H1 (cell line): ENCODE data around the gene ZNF414.

Experiments
- CHD2 ChIP-seq: IDR thresholded peaks from 2 replicates; pipeline ENCODE4 v1.6.1; 2012; ENCODE audit warnings: low read length, improper control_type of control experiment
- CTCF ChIP-seq, 3 experiments: IDR thresholded peaks; 1 replicate in 2 of 3; 2 replicates in 1 of 3; pipeline versions ENCODE4 v1.5.1 to v1.6.1; 2011; ENCODE audit warnings: low read length in 3 of 3, mild to moderate bottlenecking in 3 of 3, inconsistent platforms in 2 of 3, low read depth in 1 of 3, moderate library complexity in 1 of 3; ENCODE audit not compliant: insufficient read depth in 1 of 3; ENCODE audit errors: control extremely low read depth in 1 of 3
- EP300 ChIP-seq, 2 experiments: IDR thresholded peaks; 1 replicate in 1 of 2; 2 replicates in 1 of 2; pipeline ENCODE4 v1.6.1; 2011 to 2012; ENCODE audit warnings: low read depth in 2 of 2, low read length in 2 of 2, mild to moderate bottlenecking in 2 of 2, borderline replicate concordance in 1 of 2, inconsistent platforms in 1 of 2, moderate library complexity in 1 of 2
- HDAC6 ChIP-seq: IDR thresholded peaks from one replicate; pipeline ENCODE4 v1.7.1; 2012; ENCODE audit warnings: low read depth, mild to moderate bottlenecking, inconsistent platforms, low read length, moderate library complexity
- JUND ChIP-seq: IDR thresholded peaks from 2 replicates; pipeline ENCODE4 v1.6.1; 2011; ENCODE audit warnings: mild to moderate bottlenecking, improper control_type of control experiment, low read length
- MAFK ChIP-seq: IDR thresholded peaks from 2 replicates; pipeline ENCODE4 v1.6.1; 2012; ENCODE audit warnings: low read depth, mild to moderate bottlenecking, improper control_type of control experiment, low read length
- NRF1 ChIP-seq: IDR thresholded peaks from 2 replicates; pipeline ENCODE4 v1.6.1; 2011; ENCODE audit warnings: mild to moderate bottlenecking, low read depth, low read length, improper control_type of control experiment
- POLR2A ChIP-seq, 2 experiments: IDR thresholded peaks; 1 replicate in 1 of 2; 2 replicates in 1 of 2; pipeline ENCODE4 v1.6.1; 2011; ENCODE audit warnings: low read depth in 2 of 2, low read length in 2 of 2, mild to moderate bottlenecking in 2 of 2; ENCODE audit errors: control extremely low read depth in 1 of 2
- SAP30 ChIP-seq: fragments of 300-600 bp; sonication (generic); IDR thresholded peaks from 2 replicates; pipeline ENCODE4 v1.7.1; 2012; ENCODE audit warnings: low read length, moderate library complexity, mild to moderate bottlenecking, inconsistent platforms; ENCODE audit not compliant: insufficient read depth, insufficient replicate concordance
- SIN3A ChIP-seq, 2 experiments: IDR thresholded peaks in 1 of 2; conservative IDR thresholded peaks in 1 of 2; 2 replicates each; pipeline ENCODE4 v1.6.1; 2011 to 2012; ENCODE audit warnings: low read length in 2 of 2, improper control_type of control experiment in 1 of 2, low read depth in 1 of 2, mild to moderate bottlenecking in 1 of 2

DNA sequence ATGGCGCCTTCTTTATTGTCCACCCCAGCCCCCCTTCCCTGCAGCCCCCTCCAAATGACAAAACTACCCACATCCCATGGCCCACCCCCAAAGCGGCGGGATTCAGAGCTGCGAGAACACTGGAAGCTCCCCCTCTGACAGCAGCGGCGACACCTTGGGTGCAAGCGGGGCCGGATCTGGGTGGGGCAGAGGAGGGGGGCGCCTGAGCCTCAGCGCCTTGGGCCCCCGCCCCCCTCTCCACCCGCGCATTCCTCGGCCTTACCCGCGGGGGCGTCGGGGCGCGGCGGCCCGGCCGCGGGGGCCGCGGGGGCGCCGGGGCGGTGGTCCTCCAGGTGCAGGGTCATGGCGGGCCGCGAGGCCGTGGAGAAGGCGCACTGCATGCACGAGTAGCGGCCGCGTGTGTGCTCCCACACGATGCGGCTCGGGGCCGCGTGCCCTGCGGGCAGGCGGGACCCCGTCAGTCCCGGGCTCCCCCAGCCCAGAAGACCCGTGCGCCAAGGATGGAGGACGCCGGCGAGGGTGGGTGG is 3.3 kb downstream of the ZNF414 start:
- TF ChIP-seq POLR2A (IDR thresholded peaks at IDR 0.05; ENCODE audit: control extremely low read depth in 1 of 2, low read depth in 2 of 2, low read length in 2 of 2): no peak
- TF ChIP-seq CTCF (IDR thresholded peaks at IDR 0.05; ENCODE audit: control extremely low read depth in 1 of 3, insufficient read depth in 1 of 3, low read depth in 1 of 3, low read length in 3 of 3): no peak
- TF ChIP-seq EP300 (IDR thresholded peaks at IDR 0.05; ENCODE audit: borderline replicate concordance in 1 of 2, low read depth in 2 of 2, low read length in 2 of 2): no peak
- no peak for TF ChIP-seq JUND
- no peak for TF ChIP-seq MAFK
- TF ChIP-seq SIN3A (conservative IDR thresholded peaks at IDR 0.05 in 1 of 2, IDR thresholded peaks at IDR 0.05 in 1 of 2; ENCODE audit: low read depth in 1 of 2, low read length in 2 of 2): no peak
- no peak for TF ChIP-seq NRF1
- no peak for TF ChIP-seq CHD2
- TF ChIP-seq HDAC6: no peak
- no peak for TF ChIP-seq SAP30
